Muscle layer of colon (tissue), 2 donors: ENCODE measurements around the gene CST7.

Experiments
- H3K27ac ChIP-seq: one replicate; pipeline ENCODE4 v1.7.0; 2013; ENCODE audit warnings: low read depth, mild to moderate bottlenecking, low read length, moderate library complexity
- H3K27me3 ChIP-seq, 2 donors: one replicate each; pipeline ENCODE4 v1.7.0; 2013; ENCODE audit warnings: low read length in 2 of 2, mild to moderate bottlenecking in 2 of 2; ENCODE audit not compliant: insufficient read depth in 2 of 2, control insufficient read depth in 1 of 2
- H3K36me3 ChIP-seq: one replicate; pipeline ENCODE4 v1.7.0; 2013; ENCODE audit warnings: mild to moderate bottlenecking, low read length; ENCODE audit not compliant: insufficient read depth
- H3K4me1 ChIP-seq: one replicate; pipeline ENCODE4 v1.7.0; 2013; ENCODE audit warnings: mild to moderate bottlenecking, low read length; ENCODE audit not compliant: insufficient read depth
- H3K4me3 ChIP-seq, 2 donors: one replicate each; pipeline ENCODE4 v1.7.0; 2013; ENCODE audit warnings: low read length in 2 of 2, low read depth in 1 of 2, mild to moderate bottlenecking in 1 of 2, moderate library complexity in 1 of 2
- H3K9ac ChIP-seq: one replicate; pipeline ENCODE4 v1.7.0; 2013; ENCODE audit warnings: low read length
- H3K9me3 ChIP-seq: one replicate; pipeline ENCODE4 v1.7.0; 2013; ENCODE audit warnings: mild to moderate bottlenecking, low read length
- donor health status: abdominal sarcoma.
- donor health status: Adenocarcinoma of cecum.

Gene CST7

GRCh38 chr20:24983896-24984295 is 34.8 kb downstream of the CST7 start:
- H3K27me3 ChIP-seq, result no peaks in the 10 kb centered on the region
- peaks cover 13% of the 10 kb centered on the region for H3K36me3 ChIP-seq
- no peak overlapping the region for H3K27ac ChIP-seq
- no peaks in the 10 kb centered on the region for H3K9me3 ChIP-seq
- H3K9ac ChIP-seq, result no peak overlapping the region
- no peaks in the 10 kb centered on the region for H3K4me1 ChIP-seq
- H3K4me3 ChIP-seq, result no peak overlapping the region

- Histone ChIP-seq H3K4me1 (no peaks in the 10 kb centered on the region), H3K9ac (no peak overlapping the region), H3K27me3 (no peaks in the 10 kb centered on the region), H3K36me3 (peaks cover 12% of the 10 kb centered on the region), H3K9me3 (no peaks in the 10 kb centered on the region), H3K27ac (no peak overlapping the region), H3K4me3 (no peak overlapping the region)
Measured at GRCh38 chr20:24984961-24985640, 36.0 kb downstream of the CST7 start.

- Histone ChIP-seq H3K27ac (no peak overlapping the region), H3K9me3 (no peaks in the 10 kb centered on the region)
Measured at GRCh38 chr20:24985802-24986201, 36.7 kb downstream of the CST7 start.

GRCh38 chr20:24986436-24987015 is 37.5 kb downstream of the CST7 start:
- peaks cover 12% of the 10 kb centered on the region for H3K4me1 ChIP-seq
- no peak overlapping the region for H3K9ac ChIP-seq
- no peak overlapping the region for H3K4me3 ChIP-seq
- H3K36me3 ChIP-seq, result no peaks in the 10 kb centered on the region
- H3K9me3 ChIP-seq, result no peaks in the 10 kb centered on the region
- H3K27ac ChIP-seq, result no peak overlapping the region
- no peaks in the 10 kb centered on the region for H3K27me3 ChIP-seq

More at GRCh38 chr20:24985802-24986201, 36.7 kb downstream of the CST7 start:
- no peak overlapping the region for H3K9ac ChIP-seq
- H3K4me3 ChIP-seq, result no peak overlapping the region
- peaks cover 5% of the 10 kb centered on the region for H3K36me3 ChIP-seq
- no peaks in the 10 kb centered on the region for H3K27me3 ChIP-seq
- H3K4me1 ChIP-seq, result peaks cover 4% of the 10 kb centered on the region

GRCh38 chr20:24987244-24987643 is 38.2 kb downstream of the CST7 start:
- no peak overlapping the region for H3K9ac ChIP-seq
- no peaks in the 10 kb centered on the region for H3K9me3 ChIP-seq

GRCh38 chr20:24987873-24988835 is 39.1 kb downstream of the CST7 start:
- no peak overlapping the region for H3K4me3 ChIP-seq
- H3K4me1 ChIP-seq, result peaks cover 18% of the 10 kb centered on the region
- H3K9ac ChIP-seq, result no peak overlapping the region
- no peaks in the 10 kb centered on the region for H3K36me3 ChIP-seq
- no peak overlapping the region for H3K27ac ChIP-seq
- H3K27me3 ChIP-seq, result no peaks in the 10 kb centered on the region
- H3K9me3 ChIP-seq, result no peaks in the 10 kb centered on the region

More at GRCh38 chr20:24987244-24987643, 38.2 kb downstream of the CST7 start:
- Histone ChIP-seq H3K4me1 (peaks cover 17% of the 10 kb centered on the region), H3K27me3 (no peaks in the 10 kb centered on the region), H3K4me3 (no peak overlapping the region), H3K36me3 (no peaks in the 10 kb centered on the region), H3K27ac (no peak overlapping the region)

GRCh38 chr20:24989162-24989561 is 40.1 kb downstream of the CST7 start:
- Histone ChIP-seq H3K9ac (no peak overlapping the region), H3K4me1 (peaks cover 28% of the 10 kb centered on the region), H3K9me3 (no peaks in the 10 kb centered on the region), H3K36me3 (no peaks in the 10 kb centered on the region), H3K27me3 (no peaks in the 10 kb centered on the region), H3K27ac (no peak overlapping the region), H3K4me3 (no peak overlapping the region)

GRCh38 chr20:24990810-24991252 is 41.8 kb downstream of the CST7 start:
- Histone ChIP-seq H3K36me3 (no peaks in the 10 kb centered on the region), H3K4me3 (no peak overlapping the region), H3K27me3 (no peaks in the 10 kb centered on the region), H3K9me3 (no peaks in the 10 kb centered on the region), H3K9ac (no peak overlapping the region), H3K4me1 (peaks cover 44% of the 10 kb centered on the region), H3K27ac (no peak overlapping the region)

GRCh38 chr20:24991897-24992486 is 42.9 kb downstream of the CST7 start:
- no peaks in the 10 kb centered on the region for H3K27me3 ChIP-seq
- peak overlapping the region; percentile 81 for H3K9ac ChIP-seq
- H3K36me3 ChIP-seq, result no peaks in the 10 kb centered on the region
- H3K4me1 ChIP-seq, result peaks cover 54% of the 10 kb centered on the region
- H3K9me3 ChIP-seq, result no peaks in the 10 kb centered on the region
- H3K4me3 ChIP-seq, result peak overlapping the region; percentile 87 to 91
- H3K27ac ChIP-seq, result peak overlapping the region; percentile 84

GRCh38 chr20:24992487-24993205 is 43.6 kb downstream of the CST7 start, which contains the start of gene APMAP:
Gene APMAP (minus strand): TSS chr20:24992751. CDS start chr20:24992688, 63 bp downstream.
- Histone ChIP-seq H3K9ac (peak within 1 kb of the TSS; percentile 81), H3K36me3 (no peaks in the 10 kb centered on the region), H3K27ac (peak within 1 kb of the TSS; percentile 84), H3K4me3 (peak within 1 kb of the TSS; percentile 87 to 91), H3K4me1 (peaks cover 54% of the 10 kb centered on the region), H3K9me3 (no peaks in the 10 kb centered on the region), H3K27me3 (no peaks in the 10 kb centered on the region)
